Lower leg skin (tissue), 4 donors: Measurements from ENCODE around the gene ZMYM1. TPM values are rescaled to one million over a fixed set of nuclear protein-coding genes. Genes with fewer than 3 reads are reported as not detected.

Experiments used
- DNase-seq, 2 donors: peaks; one replicate each; pipeline ENCODE4 v3.0.0-alpha.2; 2019; ENCODE audit warnings: low spot score in 2 of 2
- H3K4me3 ChIP-seq: fragments of 200-600 bp; sonication (generic); 2 replicates; pipeline ENCODE4 v1.5.1; 2017; ENCODE audit warnings: mild to moderate bottlenecking, low read depth; ENCODE audit not compliant: poor library complexity, severe bottlenecking
- CTCF ChIP-seq, 3 donors: fragments of 450-650 bp; IDR thresholded peaks; one replicate each; pipeline ENCODE4 v1.5.1; 2016; ENCODE audit warnings: antibody characterized with exemption in 3 of 3, mild to moderate bottlenecking in 3 of 3, moderate library complexity in 2 of 3
- POLR2A ChIP-seq, 2 donors: fragments of 450-650 bp; IDR thresholded peaks; one replicate each; pipeline ENCODE4 v1.6.1; 2016 to 2017; ENCODE audit warnings: antibody characterized with exemption in 2 of 2, mild to moderate bottlenecking in 1 of 2, moderate library complexity in 1 of 2
- WGBS, 2 donors: methylation state at CpG; one replicate each; pipeline ENCODE4 v1.1.5; 2018; 5-methylcytosine and 5-hydroxymethylcytosine counted together
- intact Hi-C: fragments of 100-400 bp; cut with DNase I; formaldehyde crosslinking; loops from one replicate; pipeline ENCODE4 v1.15.0; 2023; ENCODE audit warnings: low total_unique reads
- total RNA-seq, 4 donors: library from RNA; depleted of rRNA; stranded (reverse); fragments of >200 nt; gene quantifications; one replicate each; pipeline ENCODE4 v1.1.0, GENCODE V29; 2016

Gene ZMYM1
- total RNA-seq, 4 donors from 2014 or later, result 6.2 to 11.7 (median 9.8) TPM

- intact Hi-C loops, result no loop called here
- TF ChIP-seq CTCF (IDR thresholded peaks at IDR 0.05) (no peak), POLR2A (IDR thresholded peaks at IDR 0.05) (no peak)
- DNase-seq, result no peak
- 85% methylated on average over 13 of the region's 13 CpGs for WGBS, 2 donors
- no peak overlapping the region for H3K4me3 ChIP-seq
These were observed 1.1 kb downstream of the ZMYM1 start for GRCh38 chr1:35080171-35080854.

GRCh38 chr1:35085421-35085820 is 6.2 kb downstream of the ZMYM1 start:
- H3K4me3 ChIP-seq, result no peak overlapping the region
- intact Hi-C loops, result no loop called here
- TF ChIP-seq POLR2A (IDR thresholded peaks at IDR 0.05) (no peak), CTCF (IDR thresholded peaks at IDR 0.05) (no peak)
- no peak for DNase-seq

GRCh38 chr1:35097224-35097623 is 18.0 kb downstream of the ZMYM1 start:
- intact Hi-C loops, result no loop called here
- WGBS, 2 donors, result 0 to 27% methylated on average over 1 of the region's 1 CpG
- DNase-seq, result no peak
- no peak overlapping the region for H3K4me3 ChIP-seq
- TF ChIP-seq POLR2A (IDR thresholded peaks at IDR 0.05), result no peak
- no peak for TF ChIP-seq CTCF (IDR thresholded peaks at IDR 0.05)

GRCh38 chr1:35111106-35111505 is 31.9 kb downstream of the ZMYM1 start:
- intact Hi-C loops, result no loop called here
- WGBS, 2 donors, result 95 to 97% methylated on average over 1 of the region's 1 CpG
- no peak overlapping the region for H3K4me3 ChIP-seq
- DNase-seq, result no peak
- no peak for TF ChIP-seq CTCF (IDR thresholded peaks at IDR 0.05)
- no peak for TF ChIP-seq POLR2A (IDR thresholded peaks at IDR 0.05)

GRCh38 chr1:35112668-35113067 is 33.5 kb downstream of the ZMYM1 start:
- no peak for DNase-seq
- 83 to 88% methylated on average over 4 of the region's 4 CpGs for WGBS, 2 donors
- H3K4me3 ChIP-seq, result no peak overlapping the region
- intact Hi-C loops, result no loop called here
- no peak for TF ChIP-seq POLR2A (IDR thresholded peaks at IDR 0.05)

GRCh38 chr1:35115459-35116383 is 36.5 kb downstream of the ZMYM1 start:
- TF ChIP-seq POLR2A (IDR thresholded peaks at IDR 0.05) (no peak), CTCF (IDR thresholded peaks at IDR 0.05) (no peak)
- intact Hi-C loops, result no loop called here
- 77 to 78% methylated on average over 8 of the region's 8 CpGs for WGBS, 2 donors
- no peak for DNase-seq
- H3K4me3 ChIP-seq, result no peak overlapping the region
